Measurements from ENCODE around the gene CACNA1B. TPM values are rescaled to one million over a fixed set of nuclear protein-coding genes. Genes with fewer than 3 reads are reported as not detected.

Gene CACNA1B
- total RNA-seq, 1 experiment from 2014 or later, result 1.7 TPM

DNA sequence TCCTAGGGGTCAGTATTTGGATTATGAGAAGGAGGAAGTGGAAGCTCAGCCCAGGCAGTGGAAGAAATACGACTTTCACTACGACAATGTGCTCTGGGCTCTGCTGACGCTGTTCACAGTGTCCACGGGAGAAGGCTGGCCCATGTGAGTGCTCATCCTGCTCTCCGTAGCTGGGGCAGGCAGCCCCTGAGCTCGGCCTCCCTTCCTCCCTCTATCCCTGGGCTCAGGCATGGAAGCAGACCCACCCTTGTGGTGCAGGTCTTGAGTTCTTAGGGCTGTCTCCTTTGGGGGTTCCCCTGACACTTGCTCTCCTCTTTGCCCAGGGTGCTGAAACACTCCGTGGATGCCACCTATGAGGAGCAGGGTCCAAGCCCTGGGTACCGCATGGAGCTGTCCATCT, 180.1 kb downstream of the CACNA1B start:
- Histone ChIP-seq H3K9me2 (ENCODE audit: insufficient read depth) (no peaks in the 10 kb centered on the region), H3K4me3 (replicated peaks in 1 of 2; ENCODE audit: low read depth in 1 of 2, low read length in 2 of 2) (no peak overlapping the region), H3K27ac (ENCODE audit: low read depth, low read length) (no peak overlapping the region), H3K27me3 (ENCODE audit: insufficient read depth, low read length) (no peaks in the 10 kb centered on the region), H3K36me3 (ENCODE audit: control insufficient read depth in 1 of 2, insufficient read depth in 2 of 2, low read length in 2 of 2) (no peaks in the 10 kb centered on the region), H3K4me1 (ENCODE audit: control insufficient read depth in 1 of 2, insufficient read depth in 2 of 2, low read length in 2 of 2) (peaks cover 0 to 7% of the 10 kb centered on the region in 2 experiments; a peak in 2 of 4 replicates), H3K4me2 (ENCODE audit: low read length) (no peak overlapping the region), H4K20me1 (ENCODE audit: insufficient read depth) (no peaks in the 10 kb centered on the region), H2AFZ (ENCODE audit: low read depth, low read length, poor library complexity, severe bottlenecking) (no peak overlapping the region), H3K9me3 (ENCODE audit: control insufficient read depth in 1 of 2, insufficient read depth in 1 of 2, low read depth in 1 of 2, low read length in 2 of 2) (no peaks in the 10 kb centered on the region), H3K79me2 (ENCODE audit: insufficient read depth, low read length) (no peaks in the 10 kb centered on the region), H3K9ac (ENCODE audit: low read length) (no peak overlapping the region)
- no peak for ATAC-seq
- RAD21 ChIA-PET (ENCODE audit: low non-redundant PET in 1 of 2, low total read pairs in 2 of 2, uncharacterized antibody in 2 of 2, unreplicated experiment in 2 of 2), result no interaction called here
- CTCF ChIA-PET, result no interaction called here
- intact Hi-C loops (cut with micrococcal nuclease), result no loop called here
- POLR2A ChIA-PET, result no interaction called here
- no peak for TF ChIP-seq ELF1 (IDR thresholded peaks at IDR 0.05; ENCODE audit: borderline replicate concordance, low read depth)
- no peak for TF ChIP-seq JUND (IDR thresholded peaks at IDR 0.05)
- TF ChIP-seq EZH2phosphoT487 (IDR thresholded peaks at IDR 0.05; ENCODE audit: borderline replicate concordance), result no peak
- TF ChIP-seq POLR2AphosphoS5 (IDR thresholded peaks at IDR 0.05; ENCODE audit: low read depth, low read length), result no peak
- no peak for TF ChIP-seq ZNF274 (IDR thresholded peaks at IDR 0.05; ENCODE audit: low read depth, low read length)
- TF ChIP-seq, protein P1, sequence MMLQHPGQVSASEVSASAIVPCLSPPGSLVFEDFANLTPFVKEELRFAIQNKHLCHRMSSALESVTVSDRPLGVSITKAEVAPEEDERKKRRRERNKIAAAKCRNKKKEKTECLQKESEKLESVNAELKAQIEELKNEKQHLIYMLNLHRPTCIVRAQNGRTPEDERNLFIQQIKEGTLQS (IDR thresholded peaks at IDR 0.05), result no peak
- no peak for TF ChIP-seq YY1 (IDR thresholded peaks at IDR 0.05; ENCODE audit: extremely low read depth, insufficient replicate concordance, low read depth, low read length)
- BruUV-seq (replicated peaks), result no TSS peak
- no peak for DNase-seq (ENCODE audit: low read depth, low spot score)

DNA sequence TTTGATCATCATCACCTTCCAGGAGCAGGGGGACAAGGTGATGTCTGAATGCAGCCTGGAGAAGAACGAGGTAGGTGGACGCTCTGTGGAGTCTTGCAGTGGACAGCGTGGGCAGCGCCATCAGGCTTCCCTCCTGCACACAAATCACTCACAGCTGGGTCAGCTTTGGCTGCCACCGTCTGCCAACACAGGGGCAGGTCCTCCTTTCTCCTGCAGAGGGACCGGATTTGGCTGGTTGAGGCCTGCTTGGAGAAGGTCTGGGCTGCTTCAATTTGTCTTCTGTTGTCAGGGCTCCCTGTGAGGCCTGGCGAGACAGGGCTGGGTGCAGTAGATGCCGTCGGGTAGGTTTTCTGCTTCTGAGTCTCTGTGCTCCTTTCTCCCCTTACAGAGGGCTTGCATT, 180.6 kb downstream of the CACNA1B start:
- ChIA-PET CTCF (no interaction called here), POLR2A (no interaction called here), RAD21 (ENCODE audit: low non-redundant PET in 1 of 2, low total read pairs in 2 of 2, uncharacterized antibody in 2 of 2, unreplicated experiment in 2 of 2) (no interaction called here)
- Histone ChIP-seq H3K9ac (ENCODE audit: low read length) (no peak overlapping the region), H3K27me3 (ENCODE audit: insufficient read depth, low read length) (no peaks in the 10 kb centered on the region), H3K36me3 (ENCODE audit: control insufficient read depth in 1 of 2, insufficient read depth in 2 of 2, low read length in 2 of 2) (no peaks in the 10 kb centered on the region), H3K9me3 (ENCODE audit: control insufficient read depth in 1 of 2, insufficient read depth in 1 of 2, low read depth in 1 of 2, low read length in 2 of 2) (no peaks in the 10 kb centered on the region), H3K4me2 (ENCODE audit: low read length) (no peak overlapping the region), H3K9me2 (ENCODE audit: insufficient read depth) (no peaks in the 10 kb centered on the region), H3K4me3 (replicated peaks in 1 of 2; ENCODE audit: low read depth in 1 of 2, low read length in 2 of 2) (no peak overlapping the region), H3K4me1 (ENCODE audit: control insufficient read depth in 1 of 2, insufficient read depth in 2 of 2, low read length in 2 of 2) (peaks cover 0 to 5% of the 10 kb centered on the region in 2 experiments; a peak in 2 of 4 replicates), H4K20me1 (ENCODE audit: insufficient read depth) (no peaks in the 10 kb centered on the region), H3K79me2 (ENCODE audit: insufficient read depth, low read length) (no peaks in the 10 kb centered on the region), H3K27ac (ENCODE audit: low read depth, low read length) (no peak overlapping the region), H2AFZ (ENCODE audit: low read depth, low read length, poor library complexity, severe bottlenecking) (no peak overlapping the region)
- intact Hi-C loops (cut with micrococcal nuclease), result no loop called here
- DNase-seq (ENCODE audit: low read depth, low spot score) (no peak), ATAC-seq (no peak)
- no TSS peak for BruUV-seq (replicated peaks)
- TF ChIP-seq RAD21 (IDR thresholded peaks at IDR 0.05; ENCODE audit: low read depth), result no peak
- no peak for TF ChIP-seq POLR2AphosphoS5 (IDR thresholded peaks at IDR 0.05; ENCODE audit: low read depth, low read length)
- TF ChIP-seq, protein P2, sequence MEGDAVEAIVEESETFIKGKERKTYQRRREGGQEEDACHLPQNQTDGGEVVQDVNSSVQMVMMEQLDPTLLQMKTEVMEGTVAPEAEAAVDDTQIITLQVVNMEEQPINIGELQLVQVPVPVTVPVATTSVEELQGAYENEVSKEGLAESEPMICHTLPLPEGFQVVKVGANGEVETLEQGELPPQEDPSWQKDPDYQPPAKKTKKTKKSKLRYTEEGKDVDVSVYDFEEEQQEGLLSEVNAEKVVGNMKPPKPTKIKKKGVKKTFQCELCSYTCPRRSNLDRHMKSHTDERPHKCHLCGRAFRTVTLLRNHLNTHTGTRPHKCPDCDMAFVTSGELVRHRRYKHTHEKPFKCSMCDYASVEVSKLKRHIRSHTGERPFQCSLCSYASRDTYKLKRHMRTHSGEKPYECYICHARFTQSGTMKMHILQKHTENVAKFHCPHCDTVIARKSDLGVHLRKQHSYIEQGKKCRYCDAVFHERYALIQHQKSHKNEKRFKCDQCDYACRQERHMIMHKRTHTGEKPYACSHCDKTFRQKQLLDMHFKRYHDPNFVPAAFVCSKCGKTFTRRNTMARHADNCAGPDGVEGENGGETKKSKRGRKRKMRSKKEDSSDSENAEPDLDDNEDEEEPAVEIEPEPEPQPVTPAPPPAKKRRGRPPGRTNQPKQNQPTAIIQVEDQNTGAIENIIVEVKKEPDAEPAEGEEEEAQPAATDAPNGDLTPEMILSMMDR (IDR thresholded peaks at IDR 0.05 in 2 of 3, conservative IDR thresholded peaks at IDR 0.05 in 1 of 3; ENCODE audit: borderline replicate concordance in 1 of 3, insufficient read depth in 1 of 3, low read depth in 2 of 3, low read length in 2 of 3), result no peak
- TF ChIP-seq TCF7L2 (IDR thresholded peaks at IDR 0.05; ENCODE audit: borderline replicate concordance, extremely low read depth, insufficient read depth, insufficient read length), result no peak
- TF ChIP-seq EZH2 (IDR thresholded peaks at IDR 0.05), result no peak
- no peak for TF ChIP-seq FOSL1 (IDR thresholded peaks at IDR 0.05; ENCODE audit: low read depth)
- TF ChIP-seq, protein P3, sequence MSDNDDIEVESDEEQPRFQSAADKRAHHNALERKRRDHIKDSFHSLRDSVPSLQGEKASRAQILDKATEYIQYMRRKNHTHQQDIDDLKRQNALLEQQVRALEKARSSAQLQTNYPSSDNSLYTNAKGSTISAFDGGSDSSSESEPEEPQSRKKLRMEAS (IDR thresholded peaks at IDR 0.05), result no peak
- no peak for TF ChIP-seq ELF1 (IDR thresholded peaks at IDR 0.05; ENCODE audit: borderline replicate concordance, low read depth)
- TF ChIP-seq ZFX (IDR thresholded peaks at IDR 0.05), result no peak
- no peak for TF ChIP-seq EZH2phosphoT487 (IDR thresholded peaks at IDR 0.05; ENCODE audit: borderline replicate concordance)
- no peak for TF ChIP-seq JUND (IDR thresholded peaks at IDR 0.05)
- TF ChIP-seq, protein P1 (IDR thresholded peaks at IDR 0.05), result no peak
